Left colon (tissue), 2 donors: ENCODE measurements around the gene NEB. TPM values are rescaled to one million over a fixed set of nuclear protein-coding genes. Genes with fewer than 3 reads are reported as not detected.
"Not testable (repeated sequence)": the region's sequence is repeated elsewhere in the genome, so short reads cannot be mapped to it uniquely, and the experiment has no call there.

Experiments
- ATAC-seq: fragments of 200-7000 bp; cut with Tn5 transposase; one replicate; pipeline ENCODE4 v1.9.1; 2020; ENCODE audit warnings: mild to moderate bottlenecking, moderate library complexity
- DNase-seq, 2 donors: peaks; one replicate each; pipeline ENCODE4 v3.0.0-alpha.2; 2020
- intact Hi-C, 2 donors: fragments of 100-400 bp; cut with DNase I in 1 of 2; cut with micrococcal nuclease in 1 of 2; formaldehyde crosslinking; loops; one replicate each; pipeline versions ENCODE4 v1.11.2 to v1.14.0; 2022; cut with DNase I, micrococcal nuclease
- total RNA-seq, 2 donors: library from RNA; stranded (reverse); fragmentation: NEBNext Ultra II Directional; extraction: Animal tissue kit (Norgen Biotek cat#: 25700); gene quantifications; one replicate each; pipeline ENCODE4 v1.2.1, GENCODE V29; 2021
- donor health status: DM: no; HTN: no; CAD: no.
- donor health status: DM: yes; HTN: yes; CAD: no.

Gene NEB
- total RNA-seq, 2 donors from 2014 or later: 0.18 to 0.20 TPM

DNA sequence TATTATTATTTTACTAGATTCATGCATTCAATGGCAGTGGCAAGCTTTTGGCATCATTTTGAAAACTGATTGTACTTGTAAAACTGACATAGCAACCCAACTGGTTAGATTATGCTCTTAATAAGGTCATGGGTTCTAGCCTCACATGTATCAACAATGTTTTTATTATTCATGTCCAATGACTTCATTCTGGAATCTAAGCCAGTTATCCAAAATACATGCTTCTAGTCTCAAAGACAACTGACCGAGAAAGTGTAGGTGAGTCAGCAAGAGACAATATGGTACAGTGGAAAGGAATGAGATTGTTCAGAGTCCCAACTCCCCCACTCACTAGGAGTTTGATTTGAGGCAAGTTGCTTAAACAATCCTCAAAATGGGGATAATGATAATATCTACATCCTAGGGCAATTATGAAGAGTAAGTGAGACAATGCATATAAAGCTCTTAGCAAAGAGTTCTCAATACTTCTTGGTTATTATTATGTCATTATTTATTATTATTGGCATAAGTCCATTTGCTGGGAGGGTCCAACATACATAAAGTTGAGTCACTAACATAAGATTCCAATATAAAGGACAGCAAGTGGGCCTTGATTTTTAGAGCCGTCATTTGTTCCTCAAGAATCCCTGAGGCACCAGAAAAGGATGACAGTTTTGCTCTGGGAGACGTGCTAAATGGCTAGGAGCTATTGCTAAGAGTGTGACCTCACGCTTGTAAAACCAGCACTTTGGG is 99.4 kb downstream of the NEB start:
- intact Hi-C loops: no loop called here
- DNase-seq: no peak
- ATAC-seq: no peak

- ATAC-seq (no peak), DNase-seq (no peak)
- intact Hi-C loops: no loop called here
These were observed 101.2 kb downstream of the NEB start for GRCh38 chr2:151632993-151633565.

DNA sequence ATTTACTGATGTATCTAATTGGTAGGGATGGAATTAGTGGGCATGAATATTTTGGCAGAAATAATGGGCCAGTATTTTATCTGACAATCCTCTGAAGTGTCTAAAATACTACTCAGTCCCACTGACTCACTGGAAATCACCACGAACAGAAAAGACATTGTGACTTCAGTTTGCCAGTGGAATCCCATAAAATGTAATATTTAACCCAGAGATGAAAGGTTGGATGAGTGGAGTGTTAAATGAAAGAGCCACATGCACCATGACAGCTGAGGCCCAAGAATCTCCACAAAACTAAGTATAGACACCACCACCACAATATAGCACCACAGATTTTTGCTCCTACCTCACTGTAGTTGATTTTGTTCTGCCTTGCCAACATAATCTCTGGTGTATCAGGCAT is 103.9 kb downstream of the NEB start:
- ATAC-seq: peak; percentile 73
- intact Hi-C loops: no loop called here
- DNase-seq: no peak

DNA sequence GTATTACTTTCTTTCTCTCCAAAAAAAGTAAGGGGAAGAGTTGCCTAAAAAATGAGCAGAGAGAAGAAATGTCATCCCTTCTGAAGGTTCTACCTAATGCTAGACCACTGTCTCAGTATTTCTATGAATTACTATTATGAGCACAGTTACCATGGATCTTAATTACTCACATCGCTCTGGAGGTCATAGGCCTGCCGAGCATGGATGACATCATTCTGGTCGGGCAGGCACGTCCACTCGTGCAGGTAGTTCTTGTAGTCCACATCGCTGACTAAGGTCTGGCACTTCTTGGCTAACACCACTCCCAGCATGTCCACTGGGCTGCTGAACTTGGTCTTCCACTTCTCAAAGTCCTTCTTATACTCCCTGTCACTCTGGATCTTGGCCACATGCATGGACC is 106.9 kb downstream of the NEB start:
- DNase-seq (no peak), ATAC-seq (no peak)
- intact Hi-C loops: no loop called here

DNA sequence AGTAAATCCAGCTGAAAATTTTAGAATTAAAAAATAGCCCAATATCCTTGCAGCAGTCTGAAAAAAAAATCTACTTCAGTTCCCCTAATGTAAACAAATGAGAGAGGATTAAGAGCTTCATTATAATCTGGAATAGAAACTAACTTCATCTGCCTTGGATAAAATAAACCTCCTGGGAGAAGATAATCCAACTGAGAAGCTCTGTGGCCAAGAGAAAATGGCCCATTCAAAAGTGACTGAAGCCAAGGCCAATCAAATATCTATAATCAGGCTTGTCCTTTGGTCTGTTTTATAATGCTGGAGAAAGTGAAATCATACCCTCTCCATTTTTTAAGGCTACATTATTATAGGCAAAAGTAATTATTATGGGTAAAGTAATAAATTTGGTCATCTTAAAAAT is 110.0 kb downstream of the NEB start:
- DNase-seq: no peak
- intact Hi-C loops: no loop called here
- no peak for ATAC-seq

GRCh38 chr2:151623631-151624030 is 110.6 kb downstream of the NEB start:
- intact Hi-C loops: no loop called here
- ATAC-seq (no peak), DNase-seq (no peak)

DNA sequence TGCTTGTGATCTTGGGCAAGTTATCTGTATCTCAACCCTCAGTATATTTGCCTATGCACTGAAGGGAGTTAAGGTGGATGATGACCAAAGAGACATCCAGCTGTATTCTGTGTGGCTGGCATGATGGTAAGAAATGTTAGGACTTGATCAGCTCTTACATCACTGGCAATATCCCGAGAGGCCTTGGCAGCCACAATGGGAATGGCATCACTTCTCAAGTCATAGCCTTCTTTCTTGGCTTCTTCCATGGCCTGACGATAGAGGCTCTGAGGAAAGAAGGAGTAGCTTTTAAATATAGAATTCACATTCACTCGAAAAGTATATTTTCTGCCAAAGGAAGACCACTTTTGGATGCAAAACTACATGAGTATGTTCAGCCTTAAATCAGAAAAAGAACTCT is 113.5 kb downstream of the NEB start:
- ATAC-seq (no peak), DNase-seq (no peak)
- intact Hi-C loops: no loop called here

GRCh38 chr2:151619337-151619989 is 114.8 kb downstream of the NEB start:
- no peak for DNase-seq
- intact Hi-C loops: no loop called here
- ATAC-seq: no peak

GRCh38 chr2:151616760-151617339 is 117.4 kb downstream of the NEB start:
- intact Hi-C loops: no loop called here
- ATAC-seq (no peak), DNase-seq (no peak)

- ATAC-seq (no peak), DNase-seq (no peak)
- intact Hi-C loops: no loop called here
These were observed 119.5 kb downstream of the NEB start for GRCh38 chr2:151614606-151615306.

DNA sequence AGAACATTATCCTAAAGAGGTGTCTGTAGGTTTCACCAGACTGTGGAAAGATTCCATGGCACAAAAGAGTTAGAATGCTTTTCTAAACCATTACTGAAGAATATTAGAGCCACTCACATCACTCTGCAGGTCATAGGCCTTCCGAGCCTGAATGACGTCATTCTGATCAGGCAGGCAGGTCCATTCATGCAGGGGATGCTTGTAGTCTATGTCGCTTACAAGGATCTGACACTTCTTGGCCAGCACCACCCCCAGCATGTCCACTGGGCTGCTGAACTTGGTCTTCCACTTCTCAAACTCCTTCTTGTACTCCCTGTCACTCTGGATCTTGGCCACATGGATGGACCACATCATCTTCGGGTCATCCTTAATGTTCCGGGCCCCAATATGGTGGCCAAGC is 120.1 kb downstream of the NEB start:
- intact Hi-C loops: no loop called here
- ATAC-seq (no peak), DNase-seq (no peak)

- no peak for ATAC-seq
- intact Hi-C loops: no loop called here
- DNase-seq: no peak
These were observed 122.9 kb downstream of the NEB start for GRCh38 chr2:151611351-151611750.

DNA sequence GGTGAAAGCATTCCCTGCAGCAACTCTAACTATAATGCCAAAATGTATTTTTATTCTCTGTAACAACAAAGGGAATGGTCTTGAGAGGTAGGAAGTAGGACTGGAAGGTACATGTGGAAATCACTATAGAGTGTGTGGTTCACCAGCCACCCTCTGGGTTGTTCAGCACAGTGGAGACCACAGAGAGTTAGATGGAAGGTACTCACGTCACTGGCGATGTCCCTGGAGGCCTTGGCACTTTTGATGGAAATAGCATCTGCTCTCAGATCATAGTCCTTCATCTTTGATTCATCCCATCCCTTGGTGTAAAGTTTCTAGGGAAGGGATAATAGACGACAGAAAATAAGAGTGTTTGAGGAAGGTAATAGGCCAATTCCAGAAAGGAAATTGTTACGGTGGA is 124.0 kb downstream of the NEB start:
- ATAC-seq (no peak), DNase-seq (no peak)
- intact Hi-C loops: no loop called here

DNA sequence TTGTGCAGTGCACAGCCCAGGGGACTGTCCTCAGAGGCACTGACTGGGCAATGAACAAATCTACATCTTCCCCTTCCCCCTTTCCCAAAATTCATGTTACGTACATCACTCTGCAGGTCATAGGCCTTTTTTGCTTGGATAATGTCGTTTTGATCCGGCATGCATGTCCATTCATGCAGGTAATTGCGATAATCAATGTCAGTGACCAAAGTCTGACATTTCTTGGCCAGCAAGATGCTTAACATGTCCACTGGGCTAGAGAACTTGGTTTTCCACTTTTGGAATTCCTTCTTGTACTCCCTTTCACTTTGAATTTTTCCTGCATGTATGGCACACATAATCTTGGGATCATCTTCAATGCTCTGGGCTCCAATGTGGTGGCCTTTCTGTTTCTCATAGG is 124.6 kb downstream of the NEB start:
- DNase-seq (no peak), ATAC-seq (no peak)
- intact Hi-C loops: no loop called here

GRCh38 chr2:151607459-151608424 is 126.5 kb downstream of the NEB start:
- DNase-seq, intact Hi-C loops: not testable (repeated sequence)
- peak; percentile 78 for ATAC-seq

GRCh38 chr2:151603530-151603929 is 130.7 kb downstream of the NEB start:
- intact Hi-C loops, DNase-seq, ATAC-seq: not testable (repeated sequence)

- ATAC-seq, DNase-seq, intact Hi-C loops: not testable (repeated sequence)
These were observed 131.9 kb downstream of the NEB start for GRCh38 chr2:151602402-151602801.

DNA sequence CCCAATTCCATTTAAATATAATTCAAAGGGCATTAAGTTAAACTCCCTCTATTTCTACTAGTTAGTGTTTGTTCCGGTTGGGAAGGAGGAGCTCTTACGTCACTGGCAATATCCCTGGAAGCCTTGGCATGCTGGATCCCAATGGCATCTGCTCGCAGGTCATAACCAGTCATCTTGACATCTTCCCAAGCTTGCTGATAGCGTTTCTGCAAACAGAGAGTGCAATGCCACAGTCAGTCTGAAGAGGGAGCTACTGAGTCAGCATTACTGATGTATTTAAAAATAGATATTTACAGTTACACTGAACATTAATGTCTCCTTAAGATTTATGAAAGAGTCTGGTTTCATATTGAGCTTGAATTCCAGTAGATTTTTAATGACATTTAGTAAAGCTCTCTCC is 132.5 kb downstream of the NEB start:
- DNase-seq, intact Hi-C loops, ATAC-seq: not testable (repeated sequence)
